Panc1 (cell line): ENCODE measurements around the gene TAP2.

Source experiments
- POLR2AphosphoS5 ChIP-seq: IDR thresholded peaks from 2 replicates; pipeline ENCODE4 v1.6.1; 2012; ENCODE audit warnings: mild to moderate bottlenecking, low read depth, low read length, moderate library complexity
- TCF7L2 ChIP-seq: IDR thresholded peaks from 2 replicates; pipeline ENCODE4 v1.6.1; 2011; ENCODE audit warnings: mild to moderate bottlenecking, low read depth, low read length, inconsistent platforms
- TF ChIP-seq, protein P1 (sequence below): fragments of 450-650 bp; IDR thresholded peaks from 2 replicates; pipeline ENCODE4 v1.5.1; 2017; ENCODE audit warnings: mild to moderate bottlenecking

- TF ChIP-seq POLR2AphosphoS5 (no peak), TCF7L2 (no peak)
- TF ChIP-seq, protein P1, sequence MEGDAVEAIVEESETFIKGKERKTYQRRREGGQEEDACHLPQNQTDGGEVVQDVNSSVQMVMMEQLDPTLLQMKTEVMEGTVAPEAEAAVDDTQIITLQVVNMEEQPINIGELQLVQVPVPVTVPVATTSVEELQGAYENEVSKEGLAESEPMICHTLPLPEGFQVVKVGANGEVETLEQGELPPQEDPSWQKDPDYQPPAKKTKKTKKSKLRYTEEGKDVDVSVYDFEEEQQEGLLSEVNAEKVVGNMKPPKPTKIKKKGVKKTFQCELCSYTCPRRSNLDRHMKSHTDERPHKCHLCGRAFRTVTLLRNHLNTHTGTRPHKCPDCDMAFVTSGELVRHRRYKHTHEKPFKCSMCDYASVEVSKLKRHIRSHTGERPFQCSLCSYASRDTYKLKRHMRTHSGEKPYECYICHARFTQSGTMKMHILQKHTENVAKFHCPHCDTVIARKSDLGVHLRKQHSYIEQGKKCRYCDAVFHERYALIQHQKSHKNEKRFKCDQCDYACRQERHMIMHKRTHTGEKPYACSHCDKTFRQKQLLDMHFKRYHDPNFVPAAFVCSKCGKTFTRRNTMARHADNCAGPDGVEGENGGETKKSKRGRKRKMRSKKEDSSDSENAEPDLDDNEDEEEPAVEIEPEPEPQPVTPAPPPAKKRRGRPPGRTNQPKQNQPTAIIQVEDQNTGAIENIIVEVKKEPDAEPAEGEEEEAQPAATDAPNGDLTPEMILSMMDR = no peak
Measured at GRCh38 chr6:32865724-32866443, 27.3 kb upstream of the TAP2 start.
